Nephron progenitor cell (in vitro differentiated cells): Measurements from ENCODE around the gene WWOX.

Experiments used
- DNase-seq: peaks from one replicate; pipeline ENCODE4 v3.0.0; 2021
- H3K27ac Mint-ChIP-seq: 2 replicates; pipeline ENCODE4 v1.8.0; 2021; ENCODE audit warnings: mild to moderate bottlenecking, moderate library complexity, mixed read lengths
- H3K27me3 Mint-ChIP-seq: 2 replicates; pipeline ENCODE4 v1.8.0; 2021; ENCODE audit warnings: mild to moderate bottlenecking, low read depth, mixed read lengths; ENCODE audit not compliant: poor library complexity
- H3K36me3 Mint-ChIP-seq: 2 replicates; pipeline ENCODE4 v1.8.0; 2021; ENCODE audit warnings: low read depth, mixed read lengths
- H3K4me1 Mint-ChIP-seq: 2 replicates; pipeline ENCODE4 v1.8.0; 2021; ENCODE audit warnings: mixed read lengths
- H3K4me3 Mint-ChIP-seq: 2 replicates; pipeline ENCODE4 v1.8.0; 2021; ENCODE audit warnings: mild to moderate bottlenecking, moderate library complexity, mixed read lengths
- H3K9me3 Mint-ChIP-seq: 2 replicates; pipeline ENCODE4 v1.8.0; 2021; ENCODE audit warnings: mild to moderate bottlenecking, moderate library complexity, mixed read lengths
- TF ChIP-seq, protein P1 (sequence below): fragments of 200-600 bp; sonication (generic); IDR thresholded peaks from 2 replicates; pipeline ENCODE4 v1.5.0; 2021; ENCODE audit warnings: antibody characterized with exemption

WWOX gene

GRCh38 chr16:78065319-78065718, 34.1 kb upstream of the WWOX start:
- no peak overlapping the region for H3K4me3 Mint-ChIP-seq
- no peaks in the 10 kb centered on the region for H3K4me1 Mint-ChIP-seq
- TF ChIP-seq, protein P1, sequence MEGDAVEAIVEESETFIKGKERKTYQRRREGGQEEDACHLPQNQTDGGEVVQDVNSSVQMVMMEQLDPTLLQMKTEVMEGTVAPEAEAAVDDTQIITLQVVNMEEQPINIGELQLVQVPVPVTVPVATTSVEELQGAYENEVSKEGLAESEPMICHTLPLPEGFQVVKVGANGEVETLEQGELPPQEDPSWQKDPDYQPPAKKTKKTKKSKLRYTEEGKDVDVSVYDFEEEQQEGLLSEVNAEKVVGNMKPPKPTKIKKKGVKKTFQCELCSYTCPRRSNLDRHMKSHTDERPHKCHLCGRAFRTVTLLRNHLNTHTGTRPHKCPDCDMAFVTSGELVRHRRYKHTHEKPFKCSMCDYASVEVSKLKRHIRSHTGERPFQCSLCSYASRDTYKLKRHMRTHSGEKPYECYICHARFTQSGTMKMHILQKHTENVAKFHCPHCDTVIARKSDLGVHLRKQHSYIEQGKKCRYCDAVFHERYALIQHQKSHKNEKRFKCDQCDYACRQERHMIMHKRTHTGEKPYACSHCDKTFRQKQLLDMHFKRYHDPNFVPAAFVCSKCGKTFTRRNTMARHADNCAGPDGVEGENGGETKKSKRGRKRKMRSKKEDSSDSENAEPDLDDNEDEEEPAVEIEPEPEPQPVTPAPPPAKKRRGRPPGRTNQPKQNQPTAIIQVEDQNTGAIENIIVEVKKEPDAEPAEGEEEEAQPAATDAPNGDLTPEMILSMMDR, result no peak
- H3K27me3 Mint-ChIP-seq, result peaks cover 34% of the 10 kb centered on the region
- no peaks in the 10 kb centered on the region for H3K9me3 Mint-ChIP-seq
- no peak overlapping the region for H3K27ac Mint-ChIP-seq
- no peaks in the 10 kb centered on the region for H3K36me3 Mint-ChIP-seq
- no peak for DNase-seq

DNA sequence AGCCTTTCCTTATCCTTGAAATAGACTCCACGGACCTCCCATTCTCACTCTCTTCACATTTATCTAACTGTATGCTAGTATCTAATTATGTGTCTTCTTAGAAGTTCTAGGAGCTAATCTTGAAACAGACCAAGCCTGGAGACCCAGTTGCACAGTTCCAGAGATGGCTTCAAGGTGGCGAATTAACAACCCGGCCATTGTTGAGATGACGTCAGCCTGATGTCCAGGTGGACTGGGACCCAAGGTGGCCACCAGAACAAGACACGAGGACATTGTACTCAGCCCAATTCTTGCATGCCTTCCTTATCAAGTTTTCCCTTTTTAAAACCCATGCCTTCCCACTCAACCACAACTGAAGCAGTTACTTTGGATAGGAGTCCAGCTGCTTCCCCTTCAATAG, 29.5 kb upstream of the WWOX start:
- DNase-seq, result no peak
- Mint-ChIP-seq H3K27me3 (peaks cover 53% of the 10 kb centered on the region), H3K9me3 (no peaks in the 10 kb centered on the region), H3K4me3 (no peak overlapping the region), H3K27ac (no peak overlapping the region), H3K36me3 (no peaks in the 10 kb centered on the region), H3K4me1 (no peaks in the 10 kb centered on the region)
- TF ChIP-seq, protein P1, result no peak

DNA sequence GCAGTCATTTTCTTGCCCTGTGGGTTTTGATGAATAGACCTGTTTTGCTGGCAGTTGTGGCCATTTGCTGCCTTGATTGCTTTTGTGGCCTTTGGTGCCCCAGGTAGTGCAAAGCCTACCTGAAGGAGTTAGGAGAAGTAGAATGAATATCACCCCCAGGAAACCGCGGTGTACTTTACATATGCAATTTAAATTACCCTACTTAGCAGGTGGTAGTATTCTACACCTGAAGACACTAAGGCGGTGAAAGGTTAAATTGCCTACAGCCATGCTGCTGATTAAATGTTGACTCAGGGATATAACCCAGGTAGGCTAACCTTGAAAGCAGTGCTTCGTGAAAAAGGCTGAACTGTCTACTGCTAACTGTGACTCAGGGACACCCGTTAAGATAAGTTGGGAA, 27.2 kb upstream of the WWOX start:
- no peak for DNase-seq
- Mint-ChIP-seq H3K27ac (no peak overlapping the region), H3K9me3 (no peaks in the 10 kb centered on the region), H3K27me3 (peaks cover 46% of the 10 kb centered on the region), H3K4me3 (no peak overlapping the region), H3K4me1 (no peaks in the 10 kb centered on the region), H3K36me3 (no peaks in the 10 kb centered on the region)
- TF ChIP-seq, protein P1, result no peak

DNA sequence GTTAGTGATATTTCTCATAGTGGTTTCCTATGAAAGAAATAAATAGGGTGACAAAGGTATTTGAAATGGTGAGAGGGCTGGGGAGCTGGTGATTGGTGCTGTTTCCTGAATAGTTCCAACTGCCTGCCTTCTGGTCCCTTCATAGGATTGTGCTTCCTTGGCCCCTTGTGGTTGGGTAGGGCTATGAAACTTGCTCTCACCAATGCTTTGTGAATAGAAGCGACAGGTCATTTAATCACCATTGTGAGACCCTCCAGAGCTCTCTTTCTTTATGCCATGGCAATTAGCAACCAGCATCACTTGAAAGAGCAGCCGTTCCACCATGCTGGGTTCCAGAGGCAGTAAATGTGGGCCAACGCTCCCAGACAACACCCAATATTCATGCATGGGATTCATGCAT, 23.7 kb upstream of the WWOX start:
- no peaks in the 10 kb centered on the region for H3K36me3 Mint-ChIP-seq
- H3K27me3 Mint-ChIP-seq, result peaks cover 39% of the 10 kb centered on the region
- no peak for DNase-seq
- no peak overlapping the region for H3K27ac Mint-ChIP-seq
- no peaks in the 10 kb centered on the region for H3K9me3 Mint-ChIP-seq
- H3K4me1 Mint-ChIP-seq, result no peaks in the 10 kb centered on the region
- TF ChIP-seq, protein P1, result no peak
- H3K4me3 Mint-ChIP-seq, result no peak overlapping the region

DNA sequence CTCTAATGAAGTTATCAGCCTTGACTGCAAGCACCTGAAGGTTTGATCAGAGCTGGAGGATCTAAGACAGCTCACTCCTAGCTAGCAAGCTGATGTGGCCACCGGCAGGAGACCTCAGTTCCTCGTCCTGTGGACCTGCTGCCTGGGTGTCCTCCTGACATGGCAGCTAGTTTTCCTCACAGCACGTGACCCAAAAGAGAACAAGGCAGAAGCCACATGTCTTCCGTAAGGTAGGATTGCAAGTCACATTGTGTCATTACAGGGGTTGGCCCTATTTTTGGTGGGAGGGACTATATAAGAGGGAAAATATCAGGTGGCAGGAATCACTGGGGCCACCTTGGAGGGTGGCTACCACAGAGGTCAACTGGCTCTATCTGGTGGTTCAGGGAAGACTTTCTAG, 18.1 kb upstream of the WWOX start:
- DNase-seq, result no peak
- no peak overlapping the region for H3K4me3 Mint-ChIP-seq
- no peaks in the 10 kb centered on the region for H3K36me3 Mint-ChIP-seq

DNA sequence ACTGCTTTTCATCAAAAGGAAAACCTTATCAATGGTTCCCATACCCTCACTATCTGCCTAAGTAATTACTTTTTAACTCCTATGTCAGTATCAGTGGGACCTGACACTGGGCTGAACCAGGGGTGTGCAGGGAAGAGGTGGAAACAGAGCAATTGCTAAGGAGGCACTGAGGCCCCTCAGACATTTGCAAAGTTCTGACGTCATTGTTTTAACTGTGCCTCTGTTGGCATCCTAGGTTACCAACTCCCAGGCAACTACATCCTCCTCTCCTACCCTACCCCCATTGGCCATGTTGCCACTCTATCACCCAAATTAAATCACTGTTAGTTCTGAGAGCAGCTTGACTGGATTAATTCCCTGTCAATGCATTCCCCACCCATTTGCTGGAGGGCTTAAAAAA, 8.0 kb upstream of the WWOX start:
- no peak overlapping the region for H3K27ac Mint-ChIP-seq
- TF ChIP-seq, protein P1, result no peak
- no peaks in the 10 kb centered on the region for H3K36me3 Mint-ChIP-seq
- H3K4me3 Mint-ChIP-seq, result no peak overlapping the region
- DNase-seq, result no peak
- H3K4me1 Mint-ChIP-seq, result peaks cover 13% of the 10 kb centered on the region
- peaks cover 15% of the 10 kb centered on the region for H3K27me3 Mint-ChIP-seq
- H3K9me3 Mint-ChIP-seq, result peaks cover 10% of the 10 kb centered on the region

More for the DNA sequence above, 18.1 kb upstream of the WWOX start:
- TF ChIP-seq, protein P1, result no peak
- Mint-ChIP-seq H3K4me1 (no peaks in the 10 kb centered on the region), H3K27me3 (peaks cover 11% of the 10 kb centered on the region), H3K9me3 (no peaks in the 10 kb centered on the region), H3K27ac (no peak overlapping the region)
